Spinal cord (tissue), 10 donors: ENCODE results near the gene TATDN3. TPM values are rescaled to one million over a fixed set of nuclear protein-coding genes. Genes with fewer than 3 reads are reported as not detected.
"Not testable (repeated sequence)": the region's sequence is repeated elsewhere in the genome, so short reads cannot be mapped to it uniquely, and the experiment has no call there.

Source experiments
- DNase-seq, 6 donors: peaks; one replicate each; pipeline versions ENCODE4 v3.0.0 to v3.0.0-alpha.2; 2013 to 2015; ENCODE audit warnings: low spot score in 6 of 6, low read depth in 4 of 6
- H3K27ac ChIP-seq: one replicate; pipeline ENCODE4 v1.5.1; 2013; ENCODE audit warnings: low read depth, low read length, control low read depth
- H3K27me3 ChIP-seq: one replicate; pipeline ENCODE4 v1.6.1; 2013; ENCODE audit warnings: low read length; ENCODE audit not compliant: control insufficient read depth, insufficient read depth
- H3K36me3 ChIP-seq: one replicate; pipeline ENCODE4 v1.6.1; 2013; ENCODE audit warnings: low read length; ENCODE audit not compliant: control insufficient read depth, insufficient read depth
- H3K4me1 ChIP-seq: one replicate; pipeline ENCODE4 v1.6.1; 2013; ENCODE audit warnings: low read length; ENCODE audit not compliant: control insufficient read depth, insufficient read depth
- H3K4me3 ChIP-seq: one replicate; pipeline ENCODE4 v1.5.1; 2013; ENCODE audit warnings: low read depth, low read length, control low read depth
- H3K9me3 ChIP-seq: one replicate; pipeline ENCODE4 v1.6.1; 2013; ENCODE audit warnings: low read length; ENCODE audit not compliant: control insufficient read depth, insufficient read depth
- WGBS: methylation state at CpG from one replicate; pipeline ENCODE4 v1.1.5; 2013; ENCODE audit warnings: missing lambda C conversion rate; ENCODE audit not compliant: insufficient coverage; 5-methylcytosine and 5-hydroxymethylcytosine counted together
- polyA plus RNA-seq, 2 donors: library from polyadenylated mRNA; unstranded; fragments of 120-200 nt; gene quantifications; one replicate each; pipeline ENCODE4 v1.2.1, GENCODE V29; 2013; ENCODE audit not compliant: insufficient read length in 2 of 2
- total RNA-seq, 2 donors: library from RNA; depleted of rRNA in 1 of 2; stranded (reverse); fragments of 120-200 nt in 1 of 2; fragments of >200 nt in 1 of 2; gene quantifications; one replicate each; pipeline versions ENCODE4 v1.2.3 to v1.2.4, GENCODE V29; 2013 to 2014
- donor health status: healthy.

Gene TATDN3
- total and polyA plus RNA-seq, 4 donors = 19.1 to 24.7 (median 21.9) TPM

- H3K4me3 ChIP-seq = no peak overlapping the region
- no peak for DNase-seq
- 99% methylated on average over 13 of the region's 16 CpGs for WGBS
- no peaks in the 10 kb centered on the region for H3K27me3 ChIP-seq
- no peaks in the 10 kb centered on the region for H3K36me3 ChIP-seq
- H3K27ac ChIP-seq = no peak overlapping the region
- H3K9me3 ChIP-seq = no peaks in the 10 kb centered on the region
- no peaks in the 10 kb centered on the region for H3K4me1 ChIP-seq
These were observed 32.5 kb downstream of the TATDN3 start for GRCh38 chr1:212824201-212824600.

GRCh38 chr1:212825798-212826452, 34.2 kb downstream of the TATDN3 start:
- H3K36me3 ChIP-seq = no peaks in the 10 kb centered on the region
- WGBS = 93% methylated on average over 6 of the region's 6 CpGs
- no peaks in the 10 kb centered on the region for H3K27me3 ChIP-seq
- no peaks in the 10 kb centered on the region for H3K9me3 ChIP-seq
- DNase-seq = no peak
- no peak overlapping the region for H3K27ac ChIP-seq
- no peaks in the 10 kb centered on the region for H3K4me1 ChIP-seq
- no peak overlapping the region for H3K4me3 ChIP-seq

- no peak overlapping the region for H3K27ac ChIP-seq
- DNase-seq = no peak
- no peaks in the 10 kb centered on the region for H3K4me1 ChIP-seq
- no peak overlapping the region for H3K4me3 ChIP-seq
- 100% methylated on average over 2 of the region's 4 CpGs for WGBS
- no peaks in the 10 kb centered on the region for H3K27me3 ChIP-seq
- no peaks in the 10 kb centered on the region for H3K9me3 ChIP-seq
- no peaks in the 10 kb centered on the region for H3K36me3 ChIP-seq
These were observed 35.6 kb downstream of the TATDN3 start for GRCh38 chr1:212827171-212827776.

GRCh38 chr1:212827831-212828278, 36.2 kb downstream of the TATDN3 start:
- H3K4me1 ChIP-seq = no peaks in the 10 kb centered on the region
- WGBS = 81% methylated on average over 2 of the region's 5 CpGs
- H3K27ac ChIP-seq = no peak overlapping the region
- DNase-seq = no peak
- no peaks in the 10 kb centered on the region for H3K27me3 ChIP-seq
- H3K36me3 ChIP-seq = no peaks in the 10 kb centered on the region
- H3K9me3 ChIP-seq = no peaks in the 10 kb centered on the region
- H3K4me3 ChIP-seq = no peak overlapping the region

- no peak for DNase-seq
- no peaks in the 10 kb centered on the region for H3K27me3 ChIP-seq
- no peaks in the 10 kb centered on the region for H3K36me3 ChIP-seq
- H3K27ac ChIP-seq = no peak overlapping the region
- WGBS = 83% methylated on average over 1 of the region's 2 CpGs
- no peak overlapping the region for H3K4me3 ChIP-seq
- no peaks in the 10 kb centered on the region for H3K4me1 ChIP-seq
- no peaks in the 10 kb centered on the region for H3K9me3 ChIP-seq
These were observed 36.7 kb downstream of the TATDN3 start for GRCh38 chr1:212828395-212828794.

GRCh38 chr1:212833211-212834207, 41.8 kb downstream of the TATDN3 start:
- H3K9me3 ChIP-seq, H3K27me3 ChIP-seq, H3K27ac ChIP-seq, H3K4me1 ChIP-seq, H3K4me3 ChIP-seq, H3K36me3 ChIP-seq, DNase-seq: not testable (repeated sequence)
- WGBS = 77% methylated on average over 4 of the region's 8 CpGs

GRCh38 chr1:212838145-212838544, 46.5 kb downstream of the TATDN3 start:
- DNase-seq = no peak
- no CpG with 5 or more reads among the region's 5 CpGs for WGBS
- Histone ChIP-seq H3K27me3 (no peaks in the 10 kb centered on the region), H3K27ac (no peak overlapping the region), H3K9me3 (no peaks in the 10 kb centered on the region), H3K4me3 (no peak overlapping the region), H3K4me1 (no peaks in the 10 kb centered on the region), H3K36me3 (no peaks in the 10 kb centered on the region)

- H3K27me3 ChIP-seq, H3K27ac ChIP-seq, DNase-seq, H3K36me3 ChIP-seq, H3K4me1 ChIP-seq, H3K9me3 ChIP-seq, H3K4me3 ChIP-seq: not testable (repeated sequence)
- WGBS = 70% methylated on average over 2 of the region's 3 CpGs
These were observed 52.8 kb downstream of the TATDN3 start for GRCh38 chr1:212844521-212844920.

- Histone ChIP-seq H3K4me3 (no peak within 1 kb of the TSS), H3K9me3 (no peaks in the 10 kb centered on the region), H3K27ac (no peak within 1 kb of the TSS), H3K27me3 (no peaks in the 10 kb centered on the region), H3K4me1 (no peaks in the 10 kb centered on the region), H3K36me3 (no peaks in the 10 kb centered on the region)
- 98% methylated on average over 3 of the region's 4 CpGs for WGBS
- no peak for DNase-seq
These were observed 55.9 kb downstream of the TATDN3 start, which contains the start of gene SPATA45 for GRCh38 chr1:212847549-212847948. Gene SPATA45 (minus strand): TSS chr1:212847649. CDS start chr1:212836149, 11,500 bp downstream.
